Osteocyte (in vitro differentiated cells): ENCODE data around the gene MEX3A. TPM values are rescaled to one million over a fixed set of nuclear protein-coding genes. Genes with fewer than 3 reads are reported as not detected.

Experiments
- DNase-seq: peaks from one replicate; pipeline ENCODE4 v3.0.0; 2021; ENCODE audit warnings: mixed read lengths; ENCODE audit not compliant: unreplicated experiment; ENCODE audit errors: extremely low spot score
- H3K27ac Mint-ChIP-seq: one replicate; pipeline ENCODE4 v1.8.0; 2021; ENCODE audit warnings: mild to moderate bottlenecking, mixed read lengths; ENCODE audit not compliant: unreplicated experiment
- H3K27me3 Mint-ChIP-seq: one replicate; pipeline ENCODE4 v1.8.0; 2021; ENCODE audit warnings: mixed read lengths; ENCODE audit not compliant: unreplicated experiment
- H3K36me3 Mint-ChIP-seq: one replicate; pipeline ENCODE4 v1.8.0; 2021; ENCODE audit warnings: mixed read lengths; ENCODE audit not compliant: unreplicated experiment
- H3K4me1 Mint-ChIP-seq: one replicate; pipeline ENCODE4 v1.8.0; 2021; ENCODE audit warnings: mixed read lengths; ENCODE audit not compliant: unreplicated experiment
- H3K4me3 Mint-ChIP-seq: one replicate; pipeline ENCODE4 v1.8.0; 2021; ENCODE audit warnings: mild to moderate bottlenecking, moderate library complexity, mixed read lengths; ENCODE audit not compliant: unreplicated experiment
- H3K9me3 Mint-ChIP-seq: one replicate; pipeline ENCODE4 v1.8.0; 2021; ENCODE audit warnings: mixed read lengths; ENCODE audit not compliant: unreplicated experiment
- CTCF ChIP-seq: fragments of 200-600 bp; sonication (generic); IDR thresholded peaks from 2 replicates; pipeline ENCODE4 v1.5.0; 2021; ENCODE audit warnings: antibody characterized with exemption, mild to moderate bottlenecking, moderate library complexity
- total RNA-seq: library from RNA; stranded (reverse); gene quantifications from 2 replicates; pipeline ENCODE4 v1.2.1, GENCODE V29; 2021

MEX3A gene
- total RNA-seq, 1 donor from 2014 or later: 20.7 TPM

- H3K27ac Mint-ChIP-seq: peak overlapping the region; percentile 99
These were observed 30.2 kb upstream of the MEX3A start for GRCh38 chr1:156112276-156113137.

DNA sequence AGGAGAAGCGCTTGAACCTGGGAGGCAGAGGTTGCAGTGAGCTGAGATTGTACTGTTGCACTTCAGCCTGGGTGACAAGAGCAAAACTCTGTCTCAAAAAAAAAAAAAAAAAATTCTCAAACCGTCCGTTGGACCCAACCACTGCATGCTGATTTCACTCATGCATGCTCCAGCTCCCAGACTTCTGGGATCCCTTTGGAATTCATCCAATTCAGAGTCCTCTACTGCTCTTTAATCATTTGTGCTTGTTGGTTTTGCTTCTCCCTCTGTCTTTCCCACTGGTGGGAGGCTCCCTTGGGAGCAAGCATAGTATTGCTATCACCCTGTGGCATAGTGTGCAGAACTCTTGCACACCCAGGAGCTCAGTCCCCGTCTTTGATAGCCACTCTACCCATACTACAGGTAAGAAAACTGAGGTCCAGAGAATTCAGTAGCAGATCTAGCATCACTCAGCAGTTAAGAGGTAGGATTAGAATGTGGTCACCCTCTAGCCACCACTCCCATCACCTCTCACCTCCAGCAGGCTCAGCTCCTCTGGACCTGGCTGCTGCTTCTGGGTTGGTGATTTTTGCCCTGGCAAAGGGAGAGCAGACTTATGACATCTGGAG, 29.2 kb upstream of the MEX3A start:
- Mint-ChIP-seq H3K4me3 (no peak overlapping the region), H3K36me3 (peaks cover 2% of the 10 kb centered on the region), H3K27ac (peak overlapping the region; percentile 50), H3K27me3 (no peaks in the 10 kb centered on the region), H3K9me3 (no peaks in the 10 kb centered on the region), H3K4me1 (peaks cover 52% of the 10 kb centered on the region)
- no peak for DNase-seq
- TF ChIP-seq CTCF: no peak

More at GRCh38 chr1:156112276-156113137, 30.2 kb upstream of the MEX3A start:
- TF ChIP-seq CTCF: no peak
- DNase-seq: no peak
- Mint-ChIP-seq H3K9me3 (no peaks in the 10 kb centered on the region), H3K4me3 (no peak overlapping the region), H3K36me3 (peaks cover 2% of the 10 kb centered on the region), H3K4me1 (peaks cover 48% of the 10 kb centered on the region), H3K27me3 (no peaks in the 10 kb centered on the region)

GRCh38 chr1:156110252-156110651, 28.0 kb upstream of the MEX3A start:
- Mint-ChIP-seq H3K36me3 (no peaks in the 10 kb centered on the region), H3K4me3 (no peak overlapping the region)
- no peak for DNase-seq

DNA sequence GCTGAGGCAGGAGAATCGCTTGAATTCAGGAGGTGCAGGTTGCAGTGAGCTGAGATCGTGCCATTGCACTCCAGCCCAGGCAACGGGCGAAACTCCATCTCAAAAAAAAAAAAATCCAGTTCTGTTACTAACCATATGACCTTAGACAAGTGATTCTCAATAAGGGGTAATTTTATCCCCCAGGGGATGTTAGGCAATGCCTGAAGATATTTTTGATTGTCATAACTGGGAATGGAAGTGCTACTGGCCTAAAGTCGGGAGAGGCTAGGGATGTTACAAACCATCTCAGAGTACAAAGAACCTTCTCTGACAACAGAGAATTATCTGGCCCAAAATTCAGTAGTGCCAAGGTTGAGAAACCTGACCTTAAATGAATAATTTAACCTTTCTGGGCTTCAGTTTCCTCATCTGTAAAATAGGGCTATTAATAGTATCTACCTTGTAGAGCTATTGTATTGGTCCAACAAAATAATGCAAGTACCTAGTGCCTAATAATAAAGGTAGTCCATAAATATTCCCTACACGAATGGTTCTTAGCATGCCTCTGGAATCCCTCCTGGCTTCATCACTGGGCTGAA, 26.5 kb upstream of the MEX3A start:
- Mint-ChIP-seq H3K27me3 (no peaks in the 10 kb centered on the region), H3K9me3 (no peaks in the 10 kb centered on the region), H3K36me3 (no peaks in the 10 kb centered on the region), H3K4me1 (peaks cover 73% of the 10 kb centered on the region), H3K27ac (peak overlapping the region; percentile 99), H3K4me3 (no peak overlapping the region)
- TF ChIP-seq CTCF: no peak
- no peak for DNase-seq

More at GRCh38 chr1:156110252-156110651, 28.0 kb upstream of the MEX3A start:
- no peaks in the 10 kb centered on the region for H3K9me3 Mint-ChIP-seq
- TF ChIP-seq CTCF: no peak
- no peaks in the 10 kb centered on the region for H3K27me3 Mint-ChIP-seq
- H3K4me1 Mint-ChIP-seq: peaks cover 64% of the 10 kb centered on the region
- H3K27ac Mint-ChIP-seq: no peak overlapping the region

GRCh38 chr1:156108057-156108456, 25.8 kb upstream of the MEX3A start:
- no peak overlapping the region for H3K4me3 Mint-ChIP-seq
- no peaks in the 10 kb centered on the region for H3K36me3 Mint-ChIP-seq
- H3K27ac Mint-ChIP-seq: peak overlapping the region; percentile 99

More at GRCh38 chr1:156108057-156108456, 25.8 kb upstream of the MEX3A start:
- no peak for TF ChIP-seq CTCF
- H3K27me3 Mint-ChIP-seq: no peaks in the 10 kb centered on the region
- no peak for DNase-seq
- no peaks in the 10 kb centered on the region for H3K9me3 Mint-ChIP-seq
- peaks cover 73% of the 10 kb centered on the region for H3K4me1 Mint-ChIP-seq
